Spinal cord (tissue), 10 donors: ENCODE data around the gene XKR7. TPM values are rescaled to one million over a fixed set of nuclear protein-coding genes. Genes with fewer than 3 reads are reported as not detected.
A peak's percentile ranks its signal among the peaks of the same experiment; 100 is the strongest.

Source experiments
- DNase-seq, 6 donors: peaks; one replicate each; pipeline versions ENCODE4 v3.0.0 to v3.0.0-alpha.2; 2013 to 2015; ENCODE audit warnings: low spot score in 6 of 6, low read depth in 4 of 6
- H3K27ac ChIP-seq: one replicate; pipeline ENCODE4 v1.5.1; 2013; ENCODE audit warnings: low read depth, low read length, control low read depth
- H3K27me3 ChIP-seq: one replicate; pipeline ENCODE4 v1.6.1; 2013; ENCODE audit warnings: low read length; ENCODE audit not compliant: control insufficient read depth, insufficient read depth
- H3K36me3 ChIP-seq: one replicate; pipeline ENCODE4 v1.6.1; 2013; ENCODE audit warnings: low read length; ENCODE audit not compliant: control insufficient read depth, insufficient read depth
- H3K4me1 ChIP-seq: one replicate; pipeline ENCODE4 v1.6.1; 2013; ENCODE audit warnings: low read length; ENCODE audit not compliant: control insufficient read depth, insufficient read depth
- H3K4me3 ChIP-seq: one replicate; pipeline ENCODE4 v1.5.1; 2013; ENCODE audit warnings: low read depth, low read length, control low read depth
- H3K9me3 ChIP-seq: one replicate; pipeline ENCODE4 v1.6.1; 2013; ENCODE audit warnings: low read length; ENCODE audit not compliant: control insufficient read depth, insufficient read depth
- WGBS: methylation state at CpG from one replicate; pipeline ENCODE4 v1.1.5; 2013; ENCODE audit warnings: missing lambda C conversion rate; ENCODE audit not compliant: insufficient coverage; 5-methylcytosine and 5-hydroxymethylcytosine counted together
- polyA plus RNA-seq, 2 donors: library from polyadenylated mRNA; unstranded; fragments of 120-200 nt; gene quantifications; one replicate each; pipeline ENCODE4 v1.2.1, GENCODE V29; 2013; ENCODE audit not compliant: insufficient read length in 2 of 2
- total RNA-seq, 2 donors: library from RNA; depleted of rRNA in 1 of 2; stranded (reverse); fragments of 120-200 nt in 1 of 2; fragments of >200 nt in 1 of 2; gene quantifications; one replicate each; pipeline versions ENCODE4 v1.2.3 to v1.2.4, GENCODE V29; 2013 to 2014
- donor health status: healthy.

XKR7 gene
- total and polyA plus RNA-seq, 4 donors: 1.8 to 9.0 (median 5.8) TPM

DNA sequence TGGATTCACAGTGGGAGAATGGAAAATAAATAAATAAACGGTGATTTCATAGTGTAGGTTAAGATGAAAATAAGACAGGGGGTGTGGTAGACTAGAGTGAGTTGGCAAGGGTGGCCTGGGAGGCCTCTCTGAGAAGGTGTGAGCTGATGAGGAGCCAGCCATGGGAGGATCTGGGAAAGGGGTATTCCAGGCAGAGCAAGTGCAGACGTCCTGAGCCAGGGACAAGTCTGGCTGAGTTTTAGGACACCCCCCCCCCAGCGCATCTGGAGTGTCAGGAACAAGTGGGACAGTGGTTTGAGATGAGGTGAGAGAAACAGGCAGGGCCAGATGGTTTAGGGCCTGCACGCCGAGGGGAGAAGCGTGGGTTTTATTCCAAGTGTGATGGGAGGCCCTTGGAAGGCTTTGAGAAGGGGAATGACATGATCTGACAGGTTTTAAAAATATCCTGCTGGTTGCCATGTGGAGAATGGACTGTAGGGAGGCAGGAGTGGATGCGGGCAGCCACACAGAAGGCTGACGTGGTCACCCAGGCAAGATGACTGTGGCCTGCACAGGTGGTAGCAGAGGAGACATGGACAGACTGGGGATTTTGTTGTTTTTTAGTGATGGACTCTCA is 21.2 kb downstream of the XKR7 start:
- Histone ChIP-seq H3K9me3 (no peaks in the 10 kb centered on the region), H3K27ac (no peak overlapping the region), H3K36me3 (no peaks in the 10 kb centered on the region), H3K4me3 (no peak overlapping the region), H3K4me1 (peaks cover 8% of the 10 kb centered on the region), H3K27me3 (peaks cover 3% of the 10 kb centered on the region)
- peak in 1 of 6 donors; percentile 43 for DNase-seq
- 69% methylated on average over 7 of the region's 8 CpGs for WGBS

DNA sequence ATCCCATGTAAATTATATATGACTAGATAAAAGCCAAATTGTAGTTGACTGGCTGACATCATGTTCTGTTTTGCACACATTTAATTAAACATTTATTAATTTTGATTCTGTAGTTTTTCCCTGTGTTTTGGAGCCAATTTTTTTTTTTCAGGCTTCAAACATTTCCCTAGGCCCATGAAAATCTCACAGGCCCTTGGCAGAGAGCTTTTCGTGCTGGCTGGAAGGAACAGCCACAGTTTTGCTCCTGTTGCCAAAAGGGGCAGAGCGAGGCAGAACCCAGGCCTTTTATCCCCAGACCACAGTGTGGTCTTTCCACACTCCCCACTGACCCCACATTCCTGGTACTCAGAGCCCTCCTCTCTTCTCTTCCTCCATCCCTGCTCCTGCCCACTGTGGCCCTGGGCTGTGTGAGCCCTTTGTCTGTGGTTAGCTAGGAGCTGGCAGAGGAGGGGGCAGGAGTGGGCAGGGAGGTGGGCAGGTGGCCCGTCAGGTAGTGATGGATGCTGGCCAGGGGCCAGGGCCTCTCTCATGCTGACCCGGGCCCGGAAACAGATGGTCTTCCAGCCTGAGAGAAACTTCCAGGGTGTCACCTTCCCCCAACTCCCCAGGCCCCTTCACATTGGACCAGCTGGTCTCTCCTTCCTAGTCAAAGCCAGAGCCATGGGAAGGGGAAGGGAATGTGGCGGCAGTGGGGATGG is 22.8 kb downstream of the XKR7 start:
- 31% methylated on average over 2 of the region's 6 CpGs for WGBS
- Histone ChIP-seq H3K36me3 (peaks cover 9% of the 10 kb centered on the region), H3K27me3 (peaks cover 8% of the 10 kb centered on the region), H3K27ac (no peak overlapping the region), H3K4me1 (peaks cover 15% of the 10 kb centered on the region), H3K4me3 (no peak overlapping the region), H3K9me3 (no peaks in the 10 kb centered on the region)
- DNase-seq: peak in 2 of 6 donors; percentile 57 to 74

DNA sequence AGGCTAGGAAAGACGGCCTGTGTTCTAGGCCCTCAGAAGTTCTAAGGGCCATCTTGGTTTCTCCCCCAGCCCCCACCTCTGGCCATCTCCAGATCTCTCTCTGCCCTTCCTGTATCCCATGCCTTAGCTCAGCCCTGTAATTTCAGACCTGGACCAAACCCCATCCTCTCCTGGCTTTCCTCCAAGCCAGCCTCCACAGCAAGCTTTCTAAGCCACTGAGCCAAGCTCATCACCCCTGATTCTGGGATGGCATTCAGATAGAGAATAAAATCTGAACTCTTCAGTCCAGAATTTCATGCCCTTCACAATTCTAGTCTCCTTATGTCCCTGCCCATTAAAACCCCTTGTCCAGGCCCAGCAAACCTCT is 23.4 kb downstream of the XKR7 start:
- Histone ChIP-seq H3K9me3 (no peaks in the 10 kb centered on the region), H3K36me3 (peaks cover 12% of the 10 kb centered on the region), H3K4me3 (no peak overlapping the region), H3K4me1 (peaks cover 15% of the 10 kb centered on the region), H3K27ac (no peak overlapping the region), H3K27me3 (peaks cover 8% of the 10 kb centered on the region)
- no CpG with 5 or more reads among the region's 1 CpG for WGBS
- DNase-seq: peak in 2 of 6 donors; percentile 47 to 67

DNA sequence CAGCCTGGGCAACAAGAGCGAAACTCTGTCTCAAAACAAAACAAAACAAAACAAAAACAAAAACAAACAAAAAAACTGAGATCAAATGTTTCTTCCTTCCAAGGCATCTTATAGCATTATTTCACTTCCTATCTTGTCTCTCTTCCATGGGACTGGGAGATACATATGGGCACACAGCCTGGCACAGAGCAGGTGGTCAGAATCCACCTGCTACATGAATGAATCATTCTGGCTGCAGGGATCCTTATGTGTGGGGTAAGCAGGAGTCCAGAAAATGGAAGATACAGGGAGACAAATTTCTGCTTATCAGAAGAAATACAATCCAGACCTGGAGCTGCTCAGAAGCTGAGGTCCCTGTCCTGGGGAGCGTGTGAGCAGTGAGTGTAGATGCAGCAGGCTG is 24.1 kb downstream of the XKR7 start:
- H3K4me3 ChIP-seq: no peak overlapping the region
- H3K27me3 ChIP-seq: peaks cover 8% of the 10 kb centered on the region
- 94% methylated on average over 2 of the region's 2 CpGs for WGBS
- no peaks in the 10 kb centered on the region for H3K9me3 ChIP-seq
- DNase-seq: no peak
- no peak overlapping the region for H3K27ac ChIP-seq
- peaks cover 20% of the 10 kb centered on the region for H3K36me3 ChIP-seq
- H3K4me1 ChIP-seq: peaks cover 15% of the 10 kb centered on the region

DNA sequence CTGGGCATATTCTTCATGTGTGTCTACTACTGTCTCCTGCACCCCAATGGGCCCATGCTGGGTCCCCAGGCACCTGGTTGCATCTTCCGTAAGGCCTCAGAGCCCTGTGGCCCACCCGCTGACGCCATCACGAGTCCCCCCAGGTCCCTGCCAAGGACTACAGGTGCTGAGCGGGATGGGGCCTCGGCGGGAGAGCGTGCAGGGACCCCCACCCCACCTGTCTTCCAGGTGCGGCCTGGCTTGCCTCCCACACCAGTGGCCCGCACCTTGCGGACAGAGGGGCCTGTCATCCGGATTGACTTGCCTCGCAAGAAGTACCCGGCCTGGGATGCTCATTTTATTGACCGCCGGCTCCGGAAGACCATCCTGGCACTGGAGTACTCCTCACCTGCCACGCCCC is 29.0 kb downstream of the XKR7 start:
- no peaks in the 10 kb centered on the region for H3K9me3 ChIP-seq
- 93% methylated on average over 18 of the region's 18 CpGs for WGBS
- H3K36me3 ChIP-seq: peaks cover 33% of the 10 kb centered on the region
- peaks cover 8% of the 10 kb centered on the region for H3K27me3 ChIP-seq
- H3K4me1 ChIP-seq: peaks cover 7% of the 10 kb centered on the region
- no peak overlapping the region for H3K27ac ChIP-seq
- DNase-seq: no peak
- no peak overlapping the region for H3K4me3 ChIP-seq

DNA sequence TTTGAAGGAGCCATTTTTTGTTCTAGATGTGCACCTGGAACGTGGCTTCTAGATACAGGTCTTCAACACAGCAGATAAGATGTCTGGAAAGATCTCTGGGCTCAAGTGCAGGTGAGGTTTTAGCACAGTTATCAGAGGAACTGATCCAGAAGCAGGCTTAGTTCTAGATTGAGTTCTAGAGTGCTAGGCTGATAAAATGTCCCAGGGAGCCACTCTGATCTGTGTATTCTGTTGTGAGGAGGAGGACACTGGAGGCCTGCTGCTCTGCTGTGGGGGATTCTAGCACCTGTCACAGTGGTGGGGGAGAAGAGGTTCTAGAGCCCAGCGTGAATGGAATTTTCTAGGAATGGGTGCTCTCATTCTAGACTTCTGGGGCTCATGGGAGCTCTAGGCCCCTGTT is 30.3 kb downstream of the XKR7 start:
- no peaks in the 10 kb centered on the region for H3K9me3 ChIP-seq
- H3K36me3 ChIP-seq: peaks cover 35% of the 10 kb centered on the region
- H3K4me3 ChIP-seq: no peak overlapping the region
- no peak for DNase-seq
- WGBS: 77% methylated on average over 2 of the region's 2 CpGs
- peaks cover 6% of the 10 kb centered on the region for H3K27me3 ChIP-seq
- H3K27ac ChIP-seq: no peak overlapping the region
- peaks cover 7% of the 10 kb centered on the region for H3K4me1 ChIP-seq

DNA sequence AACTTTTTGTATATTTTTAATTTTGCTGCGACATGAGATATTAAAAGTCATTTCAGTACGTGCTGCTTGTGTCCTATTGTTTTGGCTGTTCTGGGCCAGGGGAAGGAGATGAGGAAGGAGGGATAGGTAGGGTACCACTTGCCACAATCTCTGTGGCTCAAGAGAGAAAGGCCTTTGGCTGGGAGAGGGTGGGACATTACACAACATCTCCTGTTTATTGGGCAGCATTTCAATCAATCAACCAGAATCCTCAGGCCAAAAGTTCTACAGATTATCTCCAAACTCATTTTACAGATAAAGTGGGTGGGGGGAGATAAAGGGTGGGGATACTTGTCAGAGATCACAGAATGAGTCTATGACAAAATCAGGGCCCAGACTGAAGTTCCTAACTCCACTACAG is 35.4 kb downstream of the XKR7 start:
- no peaks in the 10 kb centered on the region for H3K27me3 ChIP-seq
- no peak overlapping the region for H3K4me3 ChIP-seq
- no peak overlapping the region for H3K27ac ChIP-seq
- no peaks in the 10 kb centered on the region for H3K9me3 ChIP-seq
- WGBS: 45% methylated on average over 2 of the region's 2 CpGs
- peaks cover 10% of the 10 kb centered on the region for H3K4me1 ChIP-seq
- H3K36me3 ChIP-seq: peaks cover 6% of the 10 kb centered on the region
- no peak for DNase-seq

DNA sequence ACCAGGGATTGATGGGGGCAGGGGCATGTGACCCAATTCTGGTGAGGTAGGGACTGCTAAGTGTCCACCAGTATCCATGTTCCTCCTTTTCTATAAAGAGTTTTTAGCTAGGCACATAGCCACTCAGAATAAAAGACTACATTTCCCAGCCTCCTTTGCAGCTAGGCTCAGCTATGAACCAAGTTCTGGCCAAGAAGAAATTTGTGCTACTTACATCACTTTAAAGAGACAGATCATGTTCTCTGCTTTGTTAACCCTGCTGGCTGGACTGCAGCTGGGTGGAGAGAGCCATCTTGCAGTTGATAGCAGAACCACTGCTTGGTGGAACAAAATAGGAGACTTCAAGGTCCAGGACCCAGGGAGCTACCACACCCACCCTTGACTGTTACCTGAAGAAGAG is 37.0 kb downstream of the XKR7 start:
- no peak overlapping the region for H3K27ac ChIP-seq
- H3K4me1 ChIP-seq: peaks cover 10% of the 10 kb centered on the region
- peaks cover 3% of the 10 kb centered on the region for H3K36me3 ChIP-seq
- peak in 1 of 6 donors; percentile 37 for DNase-seq
- no peak overlapping the region for H3K4me3 ChIP-seq
- no peaks in the 10 kb centered on the region for H3K9me3 ChIP-seq
- no peaks in the 10 kb centered on the region for H3K27me3 ChIP-seq

DNA sequence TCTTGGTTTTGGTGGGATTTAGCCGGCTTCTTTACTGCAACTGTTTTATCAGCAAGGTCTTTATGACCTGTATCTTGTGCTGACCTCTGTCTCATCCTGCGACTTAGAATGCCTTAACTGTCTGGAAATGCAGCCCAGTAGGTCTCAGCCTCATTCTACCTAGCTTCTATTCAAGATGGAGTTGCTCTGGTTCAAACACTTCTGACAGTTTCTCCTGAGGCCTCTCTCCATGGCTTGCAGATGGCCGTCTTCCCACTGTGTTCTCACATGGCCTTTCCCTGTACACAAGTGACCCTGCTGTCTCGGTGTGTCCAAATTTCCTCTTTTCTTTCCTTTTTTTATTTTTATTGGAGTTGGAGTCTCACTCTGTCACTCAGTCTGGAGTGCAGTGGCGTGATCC is 38.1 kb downstream of the XKR7 start:
- no peaks in the 10 kb centered on the region for H3K27me3 ChIP-seq
- peaks cover 10% of the 10 kb centered on the region for H3K4me1 ChIP-seq
- peaks cover 2% of the 10 kb centered on the region for H3K36me3 ChIP-seq
- WGBS: 80% methylated on average over 3 of the region's 5 CpGs
- H3K9me3 ChIP-seq: no peaks in the 10 kb centered on the region
- no peak overlapping the region for H3K4me3 ChIP-seq
- no peak for DNase-seq
- H3K27ac ChIP-seq: no peak overlapping the region
